ENCODE results near the gene SAFB2.

SAFB2 gene

GRCh38 chr19:5572556-5573286, 49.9 kb downstream of the SAFB2 start:
- H3K4me3 ChIP-seq (ENCODE audit: low read depth, low read length), result no peak overlapping the region
- no peak for TF ChIP-seq CTCF (IDR thresholded peaks at IDR 0.05; ENCODE audit: low read depth, low read length)

GRCh38 chr19:5571777-5572176, 50.8 kb downstream of the SAFB2 start:
- no peak overlapping the region for H3K4me3 ChIP-seq (ENCODE audit: low read depth, low read length)
- no peak for TF ChIP-seq CTCF (IDR thresholded peaks at IDR 0.05; ENCODE audit: low read depth, low read length)

GRCh38 chr19:5567970-5568407, 54.6 kb downstream of the SAFB2 start:
- no peak for TF ChIP-seq CTCF (IDR thresholded peaks at IDR 0.05; ENCODE audit: low read depth, low read length)
- H3K4me3 ChIP-seq (ENCODE audit: low read depth, low read length), result no peak overlapping the region

- TF ChIP-seq CTCF (IDR thresholded peaks at IDR 0.05; ENCODE audit: low read depth, low read length), result no peak
- no peak within 1 kb of the TSS for H3K4me3 ChIP-seq (ENCODE audit: low read depth, low read length)
Measured at GRCh38 chr19:5567360-5567969, 55.1 kb downstream of the SAFB2 start, which contains the start of gene TINCR. Gene TINCR (minus strand): TSS chr19:5567953.

- H3K4me3 ChIP-seq (ENCODE audit: low read depth, low read length), result no peak overlapping the region
- no peak for TF ChIP-seq CTCF (IDR thresholded peaks at IDR 0.05; ENCODE audit: low read depth, low read length)
Measured at GRCh38 chr19:5564930-5565329, 57.6 kb downstream of the SAFB2 start.

- no peak overlapping the region for H3K4me3 ChIP-seq (ENCODE audit: low read depth, low read length)
- no peak for TF ChIP-seq CTCF (IDR thresholded peaks at IDR 0.05; ENCODE audit: low read depth, low read length)
Measured at GRCh38 chr19:5563935-5564612, 58.5 kb downstream of the SAFB2 start.

- no peak overlapping the region for H3K4me3 ChIP-seq (ENCODE audit: low read depth, low read length)
- TF ChIP-seq CTCF (IDR thresholded peaks at IDR 0.05; ENCODE audit: low read depth, low read length), result no peak
Measured at GRCh38 chr19:5563008-5563431, 59.6 kb downstream of the SAFB2 start.

All from WI38 (cell line).